GM12878 (cell line): Measurements from ENCODE around the gene SLC12A9. TPM values are rescaled to one million over a fixed set of nuclear protein-coding genes. Genes with fewer than 3 reads are reported as not detected.

ENCODE experiments used
- ATAC-seq: fragments of 200-7000 bp; cut with Tn5 transposase; 3 replicates; pipeline ENCODE4 v1.9.1; 2020; ENCODE audit warnings: mild to moderate bottlenecking, moderate library complexity
- BruUV-seq: library from RNA; stranded (reverse); fragments of 400-500 nt; replicated peaks from 2 replicates; lab custom pipeline; 2021; lab: Mats Ljungman, UMichigan
- CTCF ChIA-PET: fragments of 300-600 bp; sonication (Branson Sonifier 250); formaldehyde crosslinking; extraction: SDS; loops from one replicate; lab custom pipeline; 2021; ENCODE audit warnings: inconsistent platforms; lab: Yijun Ruan, JAX
- POLR2A ChIA-PET: fragments of 350-600 bp; formaldehyde crosslinking; extraction: SDS; loops from one replicate; lab custom pipeline; 2021; ENCODE audit warnings: inconsistent platforms; lab: Charles Lee
- RAD21 ChIA-PET: fragments of 300-600 bp; sonication (Branson Sonifier 250); formaldehyde crosslinking; loops from one replicate; lab custom pipeline; 2023; ENCODE audit warnings: antibody characterized with exemption; ENCODE audit not compliant: unreplicated experiment; lab: Charles Lee
- SMC1A ChIA-PET: fragments of 300-600 bp; sonication (Branson Sonifier 250); formaldehyde crosslinking; loops from one replicate; lab custom pipeline; 2023; ENCODE audit not compliant: unreplicated experiment, uncharacterized antibody; lab: Charles Lee
- DNase-seq: peaks from one replicate; pipeline ENCODE4 v3.0.0-alpha.2; 2011; ENCODE audit warnings: low read depth, low spot score
- FAIRE-seq: peaks from 3 replicates; lab custom pipeline; 2011; peaks lifted over from hg19 to GRCh38; lab: Jason Lieb, UNC
- H2AFZ ChIP-seq: 2 replicates; pipeline ENCODE4 v1.6.0; 2011; ENCODE audit warnings: low read depth, low read length, control low read depth; ENCODE audit not compliant: control insufficient read depth
- H3K27ac ChIP-seq: 2 replicates; pipeline ENCODE4 v1.5.1; 2011; ENCODE audit warnings: control low read depth; ENCODE audit not compliant: control insufficient read depth, insufficient read depth
- H3K27me3 ChIP-seq, 2 experiments: replicated peaks in 1 of 2; 2 replicates each; pipeline versions ENCODE4 v1.6.0 to v1.6.1; 2011; ENCODE audit warnings: low read length in 1 of 2; ENCODE audit not compliant: control insufficient read depth in 2 of 2, insufficient read depth in 2 of 2
- H3K36me3 ChIP-seq, 2 experiments: 2 replicates each; pipeline ENCODE4 v1.5.1; 2011; ENCODE audit warnings: low read length in 1 of 2; ENCODE audit not compliant: control insufficient read depth in 2 of 2, insufficient read depth in 2 of 2
- H3K4me1 ChIP-seq: 2 replicates; pipeline ENCODE4 v1.6.1; 2011; ENCODE audit warnings: mild to moderate bottlenecking, low read length, moderate library complexity, mixed read lengths; ENCODE audit not compliant: control insufficient read depth, insufficient read depth
- H3K4me2 ChIP-seq: 2 replicates; pipeline ENCODE4 v1.6.0; 2011; ENCODE audit warnings: control low read depth; ENCODE audit not compliant: control insufficient read depth, insufficient read depth
- H3K4me3 ChIP-seq: fragments of 200-600 bp; sonication (generic); 2 replicates; pipeline ENCODE4 v1.5.1; 2016
- H3K79me2 ChIP-seq: 2 replicates; pipeline ENCODE4 v1.6.0; 2011; ENCODE audit warnings: low read length; ENCODE audit not compliant: control insufficient read depth, insufficient read depth
- H3K9ac ChIP-seq: 2 replicates; pipeline ENCODE4 v1.8.0; 2011; ENCODE audit warnings: low read length, control low read depth, mixed read lengths; ENCODE audit not compliant: control insufficient read depth, insufficient read depth
- H3K9me3 ChIP-seq: replicated peaks from 3 replicates; pipeline ENCODE4 v1.5.1; 2011; ENCODE audit warnings: mild to moderate bottlenecking, low read length; ENCODE audit not compliant: control insufficient read depth, insufficient read depth
- H4K20me1 ChIP-seq: 2 replicates; pipeline ENCODE4 v1.6.0; 2011; ENCODE audit not compliant: control insufficient read depth, insufficient read depth
- NKRF ChIP-seq: fragments of 450-650 bp; conservative IDR thresholded peaks from 2 replicates; pipeline ENCODE4 v1.6.1; 2017; ENCODE audit warnings: mild to moderate bottlenecking, moderate library complexity
- POLR2A ChIP-seq: IDR thresholded peaks from 2 replicates; pipeline ENCODE4 v1.6.1; 2011; ENCODE audit warnings: low read depth, mild to moderate bottlenecking, low read length
- ZSCAN29 ChIP-seq: fragments of 450-650 bp; IDR thresholded peaks from 2 replicates; pipeline ENCODE4 v1.6.1; 2017; ENCODE audit warnings: mild to moderate bottlenecking, moderate library complexity
- WGBS: methylation state at CpG from one replicate; pipeline ENCODE4 v1.1.6; 2016; ENCODE audit warnings: low lambda C conversion rate; ENCODE audit not compliant: insufficient replicate concordance, insufficient coverage; ENCODE audit errors: missing lambda C conversion rate; 5-methylcytosine and 5-hydroxymethylcytosine counted together
- in situ Hi-C: fragments of 300-500 bp; cut with MboI; formaldehyde crosslinking; loops from 9 replicates; pipeline ENCODE4 v1.14.3; 2018; ENCODE audit warnings: mixed read lengths
- intact Hi-C: fragments of 100-400 bp; cut with micrococcal nuclease; formaldehyde crosslinking; loops from one replicate; pipeline ENCODE4 v1.14.2; 2022; ENCODE audit not compliant: unreplicated experiment
- polyA plus RNA-seq, 11 experiments: library from polyadenylated mRNA; depleted of rRNA in 4 of 11; unstranded in 6 of 11; stranded (reverse) in 5 of 11; fragments of >200 nt; fragmentation: Nextera tagmentation in 4 of 11; fragmentation: Illumina TruSeq in 1 of 11; extraction: Ambion mirVana in 4 of 11; extraction: Trizol in 1 of 11; gene quantifications; 1 replicate in 1 of 11; 2 replicates in 10 of 11; pipeline versions ENCODE4 v1.2.1 to v1.2.3, GENCODE V29; 2011 to 2016; ENCODE audit warnings: inconsistent platforms in 2 of 11, missing spikeins in 2 of 11, low read depth in 1 of 11
- total RNA-seq, 4 experiments: library from RNA; depleted of rRNA in 3 of 4; stranded (reverse); fragments of >200 nt in 3 of 4; fragmentation: Illumina TruSeq in 1 of 4; extraction: Trizol in 1 of 4; gene quantifications; 2 replicates each; pipeline versions ENCODE4 v1.2.1 to v1.2.3, GENCODE V29; 2013 to 2021
- TF ChIP-seq, protein P1 (sequence below): fragments of 450-650 bp; formaldehyde crosslinking; IDR thresholded peaks from 2 replicates; pipeline ENCODE4 v1.4.0; 2020; ENCODE audit warnings: mild to moderate bottlenecking, moderate library complexity

Gene SLC12A9
- total and polyA plus RNA-seq, 10 of the 15 experiments (the other 5 are each of a cell fraction or from before 2014, with no cell fraction given) = 0.24 to 18.5 (median 9.4) TPM

DNA sequence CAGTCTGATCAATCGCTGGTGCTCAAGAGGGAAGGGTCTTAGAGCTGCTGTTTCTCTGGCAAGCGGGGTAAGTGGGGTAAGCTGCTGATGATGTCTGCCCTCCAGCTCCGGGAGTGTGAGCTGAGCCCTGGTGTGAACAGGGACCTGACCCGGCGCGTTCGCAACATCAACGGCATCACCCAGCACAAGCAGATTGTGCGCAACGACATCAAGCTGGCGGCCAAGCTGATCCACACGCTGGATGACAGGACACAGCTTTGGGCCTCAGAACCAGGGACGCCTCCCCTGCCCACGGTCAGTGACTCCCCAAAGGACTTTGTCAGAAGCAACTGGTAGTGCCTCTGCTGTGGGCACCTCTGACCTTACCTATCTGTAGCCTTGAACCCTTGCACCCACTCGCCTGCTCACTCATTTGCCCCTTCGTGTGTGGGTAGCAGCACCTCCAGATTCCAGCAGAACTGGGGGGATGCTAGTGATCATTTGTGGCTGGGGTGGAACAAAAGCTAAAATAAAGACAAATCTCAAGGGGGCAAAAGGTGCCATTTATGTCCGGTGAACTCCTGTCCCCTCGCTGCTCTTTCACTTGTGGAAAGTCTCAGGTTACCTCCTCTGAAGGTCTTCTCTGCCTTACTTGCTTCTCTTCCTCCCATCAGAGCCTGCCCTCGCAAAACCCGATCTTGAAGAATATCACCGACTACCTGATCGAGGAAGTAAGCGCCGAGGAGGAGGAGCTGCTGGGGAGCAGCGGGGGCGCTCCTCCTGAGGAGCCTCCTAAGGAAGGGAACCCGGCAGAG is 33.8 kb downstream of the SLC12A9 start:
- Histone ChIP-seq H3K4me3 (no peak overlapping the region), H3K27me3 (no peaks in the 10 kb centered on the region), H3K9me3 (no peaks in the 10 kb centered on the region), H3K4me1 (peaks cover 30% of the 10 kb centered on the region), H3K36me3 (peaks cover 29 to 56% of the 10 kb centered on the region in 2 experiments), H4K20me1 (no peaks in the 10 kb centered on the region; the same call in 1 of the 2 replicates), H3K79me2 (peaks cover 21% of the 10 kb centered on the region), H3K9ac (no peak overlapping the region), H3K4me2 (no peak overlapping the region), H2AFZ (no peak overlapping the region), H3K27ac (no peak overlapping the region)
- TF ChIP-seq POLR2A = peak; percentile 36; the same call in 1 of the 2 replicates
- TF ChIP-seq, protein P1, sequence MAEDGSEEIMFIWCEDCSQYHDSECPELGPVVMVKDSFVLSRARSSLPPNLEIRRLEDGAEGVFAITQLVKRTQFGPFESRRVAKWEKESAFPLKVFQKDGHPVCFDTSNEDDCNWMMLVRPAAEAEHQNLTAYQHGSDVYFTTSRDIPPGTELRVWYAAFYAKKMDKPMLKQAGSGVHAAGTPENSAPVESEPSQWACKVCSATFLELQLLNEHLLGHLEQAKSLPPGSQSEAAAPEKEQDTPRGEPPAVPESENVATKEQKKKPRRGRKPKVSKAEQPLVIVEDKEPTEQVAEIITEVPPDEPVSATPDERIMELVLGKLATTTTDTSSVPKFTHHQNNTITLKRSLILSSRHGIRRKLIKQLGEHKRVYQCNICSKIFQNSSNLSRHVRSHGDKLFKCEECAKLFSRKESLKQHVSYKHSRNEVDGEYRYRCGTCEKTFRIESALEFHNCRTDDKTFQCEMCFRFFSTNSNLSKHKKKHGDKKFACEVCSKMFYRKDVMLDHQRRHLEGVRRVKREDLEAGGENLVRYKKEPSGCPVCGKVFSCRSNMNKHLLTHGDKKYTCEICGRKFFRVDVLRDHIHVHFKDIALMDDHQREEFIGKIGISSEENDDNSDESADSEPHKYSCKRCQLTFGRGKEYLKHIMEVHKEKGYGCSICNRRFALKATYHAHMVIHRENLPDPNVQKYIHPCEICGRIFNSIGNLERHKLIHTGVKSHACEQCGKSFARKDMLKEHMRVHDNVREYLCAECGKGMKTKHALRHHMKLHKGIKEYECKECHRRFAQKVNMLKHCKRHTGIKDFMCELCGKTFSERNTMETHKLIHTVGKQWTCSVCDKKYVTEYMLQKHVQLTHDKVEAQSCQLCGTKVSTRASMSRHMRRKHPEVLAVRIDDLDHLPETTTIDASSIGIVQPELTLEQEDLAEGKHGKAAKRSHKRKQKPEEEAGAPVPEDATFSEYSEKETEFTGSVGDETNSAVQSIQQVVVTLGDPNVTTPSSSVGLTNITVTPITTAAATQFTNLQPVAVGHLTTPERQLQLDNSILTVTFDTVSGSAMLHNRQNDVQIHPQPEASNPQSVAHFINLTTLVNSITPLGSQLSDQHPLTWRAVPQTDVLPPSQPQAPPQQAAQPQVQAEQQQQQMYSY (CRISPR knock-in tag) = no peak
- no peak for TF ChIP-seq NKRF
- no peak for TF ChIP-seq ZSCAN29
- in situ Hi-C loops = no loop called here
- ATAC-seq = no peak
- intact Hi-C loops = no loop called here
- POLR2A ChIA-PET = interaction anchor here (0.5 to 6.7 kb wide), 4 partner anchors 10 to 139 kb away, joined by 3 to 131 read pairs (median 5); partner anchors contain the start of gene SRRT
- no TSS peak for BruUV-seq
- CTCF ChIA-PET = interaction anchor here (0.6 to 1.2 kb wide), 3 partner anchors 8 to 358 kb away, joined by 3 to 7 read pairs (median 5); no protein-coding TSS in a partner anchor
- FAIRE-seq = no peak
- DNase-seq = no peak
- WGBS = 94% methylated on average over 27 of the region's 27 CpGs
- SMC1A ChIA-PET = interaction anchor here (1.1 to 4.4 kb wide), 3 partner anchors 9 to 191 kb away, joined by 3 to 33 read pairs (median 3); no protein-coding TSS in a partner anchor
- RAD21 ChIA-PET = interaction anchor here (1.8 to 1.9 kb wide), 2 partner anchors 11 to 34 kb away, joined by 6 to 7 read pairs; partner anchors contain the start of genes SLC12A9 and SRRT
